ENCODE results near the gene MYRF. TPM values are rescaled to one million over a fixed set of nuclear protein-coding genes. Genes with fewer than 3 reads are reported as not detected.
A peak's percentile ranks its signal among the peaks of the same experiment; 100 is the strongest.

The MYRF gene
- total and polyA plus RNA-seq, 2 of the 13 experiments (the other 11 are each of a cell fraction or from before 2014, with no cell fraction given): 10.2 to 25.9 TPM

- TF ChIP-seq ARID4A (CRISPR knock-in tag; IDR thresholded peaks at IDR 0.05; ENCODE audit: borderline replicate concordance): peak; percentile 61; the same call in 1 of the 2 replicates
- TF ChIP-seq ZBTB26 (CRISPR knock-in tag; IDR thresholded peaks at IDR 0.05; ENCODE audit: borderline replicate concordance): 0 out of 2 replicates have a peak, but pooled peaks have one; percentile 21
- TF ChIP-seq HNF1A (IDR thresholded peaks at IDR 0.05; ENCODE audit: low read depth): no peak
- TF ChIP-seq HNF1A (CRISPR knock-in tag; IDR thresholded peaks at IDR 0.05; ENCODE audit: borderline replicate concordance): peak; percentile 19; the same call in 1 of the 2 replicates
- TF ChIP-seq ZMAT3 (CRISPR knock-in tag; conservative IDR thresholded peaks at IDR 0.05): no peak
- TF ChIP-seq HNRNPH1 (optimal IDR thresholded peaks at IDR 0.05; ENCODE audit: low read depth, low read length): no peak
- TF ChIP-seq ZNF660 (CRISPR knock-in tag; IDR thresholded peaks at IDR 0.05; ENCODE audit: borderline replicate concordance, low read depth): no peak
- peak; percentile 73 for TF ChIP-seq ZHX1 (CRISPR knock-in tag; IDR thresholded peaks at IDR 0.05; ENCODE audit: low read depth)
- TF ChIP-seq ZNF616 (CRISPR knock-in tag; IDR thresholded peaks at IDR 0.05; ENCODE audit: low read depth): no peak; the same call in 1 of the 2 replicates
- peak; percentile 61 for TF ChIP-seq SPEN (CRISPR knock-in tag; IDR thresholded peaks at IDR 0.05; ENCODE audit: low read depth)
- peak; percentile 3 for TF ChIP-seq ZNF883 (CRISPR knock-in tag; IDR thresholded peaks at IDR 0.05; ENCODE audit: not compliant biosample characterization)
- TF ChIP-seq KMT2B (CRISPR knock-in tag; IDR thresholded peaks at IDR 0.05): peak; percentile 45
- no peak for TF ChIP-seq ZFYVE20 (CRISPR knock-in tag; IDR thresholded peaks at IDR 0.05; ENCODE audit: borderline replicate concordance, low read depth)
Observed at GRCh38 chr11:61827571-61828378, 75.3 kb downstream of the MYRF start, which contains the start of gene FADS2 (continued).

Measured in HepG2 (cell line).